Nephron (organoid): ENCODE data around the gene ARHGAP4.

ENCODE experiments used
- H3K27ac Mint-ChIP-seq, 3 experiments: 2 replicates each; pipeline ENCODE4 v1.8.0; 2020; ENCODE audit warnings: mixed read lengths in 3 of 3, mild to moderate bottlenecking in 2 of 3, moderate library complexity in 1 of 3
- H3K27me3 Mint-ChIP-seq: 2 replicates; pipeline ENCODE4 v1.8.0; 2021; ENCODE audit warnings: low read depth, mild to moderate bottlenecking, moderate library complexity, mixed read lengths
- H3K36me3 Mint-ChIP-seq: 2 replicates; pipeline ENCODE4 v1.8.0; 2020; ENCODE audit warnings: low read depth, mixed read lengths
- H3K4me1 Mint-ChIP-seq: 2 replicates; pipeline ENCODE4 v1.8.0; 2020; ENCODE audit warnings: mixed read lengths
- H3K4me3 Mint-ChIP-seq, 3 experiments: 2 replicates each; pipeline ENCODE4 v1.8.0; 2020; ENCODE audit warnings: mild to moderate bottlenecking in 3 of 3, mixed read lengths in 3 of 3, moderate library complexity in 2 of 3
- H3K9me3 Mint-ChIP-seq: 2 replicates; pipeline ENCODE4 v1.8.0; 2020; ENCODE audit warnings: mixed read lengths
- TF ChIP-seq, protein P1 (sequence below), 3 experiments: fragments of 200-600 bp; sonication (generic); IDR thresholded peaks; one replicate each; pipeline ENCODE4 v1.5.0; 2021; ENCODE audit warnings: antibody characterized with exemption in 3 of 3; ENCODE audit not compliant: unreplicated experiment in 3 of 3

Gene ARHGAP4

DNA sequence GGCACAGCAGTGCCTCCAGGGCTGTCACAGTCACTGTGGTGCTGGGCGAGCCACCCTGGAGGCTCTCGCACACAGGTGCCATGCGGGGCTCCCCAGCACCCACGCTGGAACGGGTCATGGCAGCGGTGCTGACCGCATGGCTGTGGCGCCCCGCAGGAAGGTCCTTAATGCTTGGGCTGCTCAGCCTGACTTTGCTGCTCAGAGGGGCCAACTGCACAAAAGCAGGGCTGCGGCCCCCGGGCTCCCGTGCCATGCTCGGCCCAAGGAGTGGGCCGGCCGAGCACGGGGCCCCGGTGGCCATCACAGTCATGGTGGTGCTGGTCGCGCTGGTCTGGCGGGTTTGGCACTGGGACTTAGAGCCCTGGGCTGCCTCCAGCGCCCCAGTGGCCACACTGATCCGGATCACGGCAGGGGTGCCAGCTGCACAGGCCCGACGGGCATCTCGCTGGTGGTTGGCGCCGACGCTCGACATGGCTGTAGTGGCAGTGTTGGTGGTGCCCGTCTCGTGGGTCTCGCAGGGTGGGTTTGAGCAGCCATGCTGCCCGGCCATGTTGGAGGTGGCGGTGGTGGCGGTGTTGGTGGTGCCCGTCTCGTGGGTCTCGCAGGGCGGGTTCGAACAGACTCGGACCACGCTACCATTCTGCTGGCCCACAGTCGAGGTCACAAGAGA is 28.6 kb upstream of the ARHGAP4 start:
- H3K4me3 Mint-ChIP-seq = no peak overlapping the region
- TF ChIP-seq, protein P1, sequence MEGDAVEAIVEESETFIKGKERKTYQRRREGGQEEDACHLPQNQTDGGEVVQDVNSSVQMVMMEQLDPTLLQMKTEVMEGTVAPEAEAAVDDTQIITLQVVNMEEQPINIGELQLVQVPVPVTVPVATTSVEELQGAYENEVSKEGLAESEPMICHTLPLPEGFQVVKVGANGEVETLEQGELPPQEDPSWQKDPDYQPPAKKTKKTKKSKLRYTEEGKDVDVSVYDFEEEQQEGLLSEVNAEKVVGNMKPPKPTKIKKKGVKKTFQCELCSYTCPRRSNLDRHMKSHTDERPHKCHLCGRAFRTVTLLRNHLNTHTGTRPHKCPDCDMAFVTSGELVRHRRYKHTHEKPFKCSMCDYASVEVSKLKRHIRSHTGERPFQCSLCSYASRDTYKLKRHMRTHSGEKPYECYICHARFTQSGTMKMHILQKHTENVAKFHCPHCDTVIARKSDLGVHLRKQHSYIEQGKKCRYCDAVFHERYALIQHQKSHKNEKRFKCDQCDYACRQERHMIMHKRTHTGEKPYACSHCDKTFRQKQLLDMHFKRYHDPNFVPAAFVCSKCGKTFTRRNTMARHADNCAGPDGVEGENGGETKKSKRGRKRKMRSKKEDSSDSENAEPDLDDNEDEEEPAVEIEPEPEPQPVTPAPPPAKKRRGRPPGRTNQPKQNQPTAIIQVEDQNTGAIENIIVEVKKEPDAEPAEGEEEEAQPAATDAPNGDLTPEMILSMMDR (IDR thresholded peaks at IDR 0.05; ENCODE audit: unreplicated experiment in 3 of 3) = no peak
- no peak overlapping the region for H3K27ac Mint-ChIP-seq
- peaks cover 11% of the 10 kb centered on the region for H3K4me1 Mint-ChIP-seq
- H3K36me3 Mint-ChIP-seq = peaks cover 52% of the 10 kb centered on the region
- no peaks in the 10 kb centered on the region for H3K9me3 Mint-ChIP-seq
- H3K27me3 Mint-ChIP-seq = no peaks in the 10 kb centered on the region

DNA sequence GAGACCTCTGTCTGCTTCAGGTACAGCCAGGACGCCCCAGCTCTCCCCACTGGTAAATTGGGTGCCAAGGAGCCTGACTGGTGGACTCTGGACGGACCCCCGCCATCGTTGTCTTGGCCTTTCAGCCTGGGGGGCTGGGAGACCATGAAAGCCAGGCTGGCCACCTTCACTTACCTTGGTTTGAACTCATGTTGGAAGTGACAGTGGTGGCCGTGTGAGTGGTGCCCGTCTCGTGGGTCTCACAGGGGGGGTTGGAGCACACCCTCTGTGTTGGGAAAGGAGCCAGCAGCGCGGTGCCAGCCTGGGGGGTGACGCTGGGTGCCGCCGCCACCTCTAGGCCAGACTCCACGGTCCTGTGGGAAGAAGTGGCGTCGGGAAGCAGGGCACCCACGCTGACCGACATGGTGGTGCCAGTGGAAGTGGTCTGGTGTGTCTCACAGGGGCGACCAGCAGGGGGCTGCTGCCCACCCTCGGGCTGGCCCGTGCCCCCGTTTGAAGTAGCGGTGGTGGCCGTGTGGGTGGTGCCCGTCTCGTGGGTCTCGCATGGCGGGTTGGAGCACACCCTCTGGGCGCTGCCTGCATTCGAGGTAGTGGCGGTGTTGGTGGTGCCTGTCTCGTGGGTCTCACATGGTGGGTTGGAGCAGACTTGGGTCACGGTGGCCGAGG is 28.0 kb upstream of the ARHGAP4 start:
- Mint-ChIP-seq H3K9me3 (no peaks in the 10 kb centered on the region), H3K27ac (no peak overlapping the region), H3K4me3 (no peak overlapping the region), H3K27me3 (no peaks in the 10 kb centered on the region), H3K4me1 (peaks cover 16% of the 10 kb centered on the region), H3K36me3 (peaks cover 56% of the 10 kb centered on the region)
- TF ChIP-seq, protein P1 (IDR thresholded peaks at IDR 0.05; ENCODE audit: unreplicated experiment in 3 of 3) = no peak

DNA sequence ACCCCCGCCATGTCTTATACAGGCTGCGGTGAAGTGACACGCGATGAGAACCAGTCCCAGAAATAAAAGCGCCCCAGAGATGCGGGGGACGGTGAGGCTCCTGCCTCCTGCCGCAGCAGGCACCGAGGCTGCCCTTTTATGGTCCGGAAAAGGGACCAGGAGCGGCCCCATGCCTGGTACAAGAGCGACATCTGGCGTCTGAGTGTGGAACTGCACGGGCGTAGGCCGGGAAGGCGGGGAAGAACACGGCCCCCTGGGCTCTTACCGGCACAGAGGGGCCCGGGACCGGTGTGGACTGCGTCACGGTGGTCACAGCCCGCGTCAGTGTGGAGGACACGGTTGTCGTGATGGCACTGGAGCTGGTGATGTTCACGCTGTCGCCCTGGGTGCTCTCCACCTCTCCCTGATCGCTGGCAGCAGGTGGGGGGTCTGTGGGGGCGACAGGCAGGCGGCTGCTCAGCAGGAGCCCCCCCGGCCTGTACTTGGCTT is 27.3 kb upstream of the ARHGAP4 start:
- H3K4me1 Mint-ChIP-seq = peaks cover 23% of the 10 kb centered on the region
- peak overlapping the region in 2 of 3 experiments; percentile 50 to 70 for H3K27ac Mint-ChIP-seq
- no peaks in the 10 kb centered on the region for H3K9me3 Mint-ChIP-seq
- peaks cover 62% of the 10 kb centered on the region for H3K36me3 Mint-ChIP-seq
- no peaks in the 10 kb centered on the region for H3K27me3 Mint-ChIP-seq
- TF ChIP-seq, protein P1 (IDR thresholded peaks at IDR 0.05; ENCODE audit: unreplicated experiment in 3 of 3) = peak; percentile 99 to 100 (median 100)
- no peak overlapping the region for H3K4me3 Mint-ChIP-seq

DNA sequence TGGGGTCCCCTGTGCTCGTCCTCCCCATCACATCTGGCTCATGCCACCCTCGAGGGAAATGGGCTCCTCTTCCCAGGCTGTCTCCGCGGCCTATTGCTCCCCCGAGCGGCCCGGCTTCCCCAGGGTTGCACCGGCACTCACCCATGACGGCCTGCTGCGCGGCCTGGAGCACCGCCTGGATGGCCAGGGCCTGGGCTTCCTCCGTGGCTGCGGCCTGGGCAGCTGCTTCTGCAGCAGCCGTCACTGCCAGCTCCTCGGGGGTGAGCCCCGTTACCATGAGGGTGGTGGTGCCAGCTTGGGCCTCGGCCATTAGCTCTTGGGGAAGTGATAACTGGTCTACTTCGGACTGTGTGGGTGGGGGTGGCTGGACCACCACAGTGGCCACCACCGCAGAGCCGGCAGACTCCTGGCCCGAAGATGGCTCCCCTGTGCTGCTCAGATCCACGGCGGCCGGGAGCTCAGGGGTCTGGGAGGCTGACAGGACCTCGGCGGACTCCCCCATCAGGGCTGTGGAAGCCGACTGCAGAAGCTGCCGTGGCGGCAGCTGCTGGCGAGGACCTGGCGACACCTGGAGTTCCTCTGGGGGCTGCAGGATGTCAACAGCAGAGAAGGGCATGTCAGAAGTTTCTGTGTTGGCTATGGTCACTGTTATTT is 26.4 kb upstream of the ARHGAP4 start:
- no peak overlapping the region for H3K27ac Mint-ChIP-seq
- H3K4me1 Mint-ChIP-seq = peaks cover 29% of the 10 kb centered on the region
- no peaks in the 10 kb centered on the region for H3K9me3 Mint-ChIP-seq
- TF ChIP-seq, protein P1 (IDR thresholded peaks at IDR 0.05; ENCODE audit: unreplicated experiment in 3 of 3) = no peak
- H3K4me3 Mint-ChIP-seq = no peak overlapping the region
- no peaks in the 10 kb centered on the region for H3K27me3 Mint-ChIP-seq
- H3K36me3 Mint-ChIP-seq = peaks cover 64% of the 10 kb centered on the region

DNA sequence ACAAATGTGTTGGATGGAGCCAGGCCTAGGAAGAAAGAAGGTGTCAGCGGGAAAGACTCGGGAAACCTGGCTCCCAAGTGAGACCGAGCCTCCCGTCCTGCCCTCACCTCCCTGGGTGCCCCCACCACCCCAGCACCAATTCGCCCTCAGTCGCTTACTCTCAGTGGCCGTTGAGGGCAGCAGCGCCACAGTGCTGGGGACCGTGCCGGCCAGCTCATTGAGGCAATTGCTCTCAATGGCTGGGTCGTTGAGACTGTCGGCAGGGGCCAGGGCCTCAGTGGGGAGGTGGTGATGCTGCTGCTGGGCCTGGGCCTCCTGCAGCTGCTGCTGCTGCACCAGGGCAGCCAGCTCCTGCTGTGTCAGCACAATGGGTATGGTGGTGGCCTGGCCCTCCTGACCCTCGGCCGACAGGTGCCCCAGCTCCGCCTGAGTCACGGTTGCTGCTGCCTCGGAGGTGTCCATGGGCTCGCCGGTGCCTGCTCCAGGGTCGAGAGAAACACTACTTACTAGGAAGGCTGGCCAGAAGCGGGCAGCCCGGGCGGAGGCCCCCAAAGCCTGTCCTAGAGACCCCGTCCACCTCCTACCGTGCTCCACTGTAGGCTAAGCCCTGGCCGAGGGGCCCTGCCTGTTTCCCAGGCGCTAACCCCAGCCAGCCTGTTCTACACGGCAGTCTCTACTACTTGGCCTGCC is 25.8 kb upstream of the ARHGAP4 start:
- Mint-ChIP-seq H3K4me3 (no peak overlapping the region), H3K27me3 (no peaks in the 10 kb centered on the region), H3K4me1 (peaks cover 33% of the 10 kb centered on the region), H3K36me3 (peaks cover 62% of the 10 kb centered on the region), H3K9me3 (no peaks in the 10 kb centered on the region), H3K27ac (no peak overlapping the region)
- TF ChIP-seq, protein P1 (IDR thresholded peaks at IDR 0.05; ENCODE audit: unreplicated experiment in 3 of 3) = no peak
